ENCODE results near the gene ARTN. TPM values are rescaled to one million over a fixed set of nuclear protein-coding genes. Genes with fewer than 3 reads are reported as not detected.
A peak's percentile ranks its signal among the peaks of the same experiment; 100 is the strongest.

The ARTN gene
- total and polyA plus RNA-seq, 9 of the 15 experiments (the other 6 are each of a cell fraction or from before 2014, with no cell fraction given), result 0.06 to 0.38 TPM; not detected in 7

DNA sequence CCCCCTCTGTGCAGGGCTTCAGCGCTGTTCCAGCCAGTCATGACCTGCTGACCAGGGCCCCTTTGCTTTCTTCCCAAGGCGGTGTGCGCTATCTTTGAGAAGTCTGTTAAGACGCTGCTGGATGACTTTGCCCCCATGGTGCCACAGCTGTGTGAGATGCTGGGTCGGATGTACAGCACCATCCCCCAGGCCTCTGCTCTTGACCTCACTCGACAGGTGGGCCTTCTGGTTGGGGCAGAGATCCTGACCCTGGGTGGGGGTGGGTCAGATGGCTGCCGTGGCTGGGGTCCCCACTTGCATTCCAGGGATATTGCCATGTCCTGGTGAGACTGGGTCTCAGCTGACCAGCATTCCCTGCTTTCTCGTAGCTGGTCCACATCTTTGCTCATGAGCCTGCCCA is 27.2 kb downstream of the ARTN start:
- no peak overlapping the region for H2AFZ ChIP-seq (ENCODE audit: low read depth, low read length)
- H3K4me3 ChIP-seq, result no peak overlapping the region
- H3K27me3 ChIP-seq (ENCODE audit: control insufficient read depth in 2 of 2, insufficient read depth in 2 of 2, low read length in 2 of 2), result no peaks in the 10 kb centered on the region
- H3K27ac ChIP-seq (ENCODE audit: extremely low read depth, low read depth, low read length), result no peak overlapping the region
- H3K4me1 ChIP-seq (replicated peaks in 1 of 2; ENCODE audit: control insufficient read depth in 2 of 2, insufficient read depth in 2 of 2, low read length in 2 of 2), result peaks cover 16 to 18% of the 10 kb centered on the region in 2 experiments; a peak in 4 of 5 replicates
- H3K36me3 ChIP-seq (ENCODE audit: control insufficient read depth, insufficient read depth, low read length), result peaks cover 75% of the 10 kb centered on the region
- ATAC-seq (no peak), FAIRE-seq (no peak), DNase-seq (ENCODE audit: extremely low read depth in 1 of 4, low spot score in 3 of 4) (no peak)
- H3K9me3 ChIP-seq (replicated peaks; ENCODE audit: control insufficient read depth, insufficient read depth, low read depth, low read length), result no peaks in the 10 kb centered on the region
- in situ Hi-C loops (cut with MboI), result no loop called here
- POLR2A ChIA-PET, result no interaction called here
- intact Hi-C loops (cut with micrococcal nuclease), result no loop called here
- peaks cover 9% of the 10 kb centered on the region; the same call in 1 of the 2 replicates for H4K20me1 ChIP-seq (replicated peaks; ENCODE audit: control insufficient read depth, insufficient read depth, low read length)
- BruUV-seq (replicated peaks), result no TSS peak
- CTCF ChIA-PET (ENCODE audit: low intra/inter-chr PET ratio), result no interaction called here
- H3K79me2 ChIP-seq (ENCODE audit: control insufficient read depth, insufficient read depth, low read length), result no peaks in the 10 kb centered on the region
- H3K9me1 ChIP-seq (ENCODE audit: control insufficient read depth, insufficient read depth, low read length), result no peaks in the 10 kb centered on the region
- WGBS (ENCODE audit: insufficient coverage, low coverage, missing lambda C conversion rate), result 92% methylated on average over 8 of the region's 8 CpGs
- peak overlapping the region in 1 of 2 experiments; percentile 33; a peak in 1 of 4 replicates for H3K9ac ChIP-seq (ENCODE audit: insufficient read depth in 1 of 2, low read depth in 2 of 2, low read length in 2 of 2)
- no peak overlapping the region for H3K4me2 ChIP-seq (ENCODE audit: insufficient read depth, low read length)
- TF ChIP-seq JUNB (CRISPR knock-in tag; conservative IDR thresholded peaks at IDR 0.05) (no peak), SMARCE1 (IDR thresholded peaks at IDR 0.05) (no peak), ZNF318 (IDR thresholded peaks at IDR 0.05; ENCODE audit: borderline replicate concordance in 1 of 2, low read depth in 1 of 2) (no peak), NCOR1 (IDR thresholded peaks at IDR 0.05) (no peak), E2F1 (CRISPR knock-in tag; IDR thresholded peaks at IDR 0.05) (no peak), CREB3 (tag; conservative IDR thresholded peaks at IDR 0.05; ENCODE audit: low read depth) (no peak), BHLHE40 (IDR thresholded peaks at IDR 0.05; ENCODE audit: low read length) (no peak), ASH1L (IDR thresholded peaks at IDR 0.05; ENCODE audit: borderline replicate concordance, low read depth, partially characterized antibody) (no peak), ZNF324 (CRISPR knock-in tag; IDR thresholded peaks at IDR 0.05) (no peak), SIRT6 (IDR thresholded peaks at IDR 0.05; ENCODE audit: low read depth, low read length) (no peak)
- TF ChIP-seq, protein P1, sequence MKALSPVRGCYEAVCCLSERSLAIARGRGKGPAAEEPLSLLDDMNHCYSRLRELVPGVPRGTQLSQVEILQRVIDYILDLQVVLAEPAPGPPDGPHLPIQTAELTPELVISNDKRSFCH (CRISPR knock-in tag; IDR thresholded peaks at IDR 0.05), result no peak
- TF ChIP-seq, protein P1 (tag; IDR thresholded peaks at IDR 0.05), result no peak

All from K562 (cell line).